Trophoblast cell (in vitro differentiated cells and primary cell): ENCODE results near the gene IL1RAPL2.

ENCODE experiments used
- DNase-seq, 2 donors: peaks; one replicate each; pipeline ENCODE4 v3.0.0-alpha.2; 2016
- H2AFZ ChIP-seq: 2 replicates; pipeline ENCODE4 v1.6.1; 2013; ENCODE audit warnings: low read length, moderate library complexity, mild to moderate bottlenecking; ENCODE audit not compliant: insufficient read depth, poor library complexity
- H2AK5ac ChIP-seq: 2 replicates; pipeline ENCODE4 v1.6.1; 2013; ENCODE audit warnings: mild to moderate bottlenecking, low read length
- H2BK120ac ChIP-seq: 2 replicates; pipeline ENCODE4 v1.6.1; 2013; ENCODE audit warnings: low read length, mild to moderate bottlenecking, moderate library complexity; ENCODE audit not compliant: insufficient read depth, poor library complexity
- H2BK12ac ChIP-seq: 2 replicates; pipeline ENCODE4 v1.6.1; 2013; ENCODE audit warnings: mild to moderate bottlenecking, low read length, moderate library complexity
- H2BK5ac ChIP-seq: 2 replicates; pipeline ENCODE4 v1.6.1; 2013; ENCODE audit warnings: low read length, low read depth, moderate library complexity, mild to moderate bottlenecking; ENCODE audit not compliant: poor library complexity
- H3K14ac ChIP-seq: 2 replicates; pipeline ENCODE4 v1.6.1; 2013; ENCODE audit warnings: mild to moderate bottlenecking, low read length
- H3K18ac ChIP-seq: 2 replicates; pipeline ENCODE4 v1.6.1; 2013; ENCODE audit warnings: mild to moderate bottlenecking, low read length
- H3K23ac ChIP-seq: 2 replicates; pipeline ENCODE4 v1.6.1; 2013; ENCODE audit warnings: low read length
- H3K27ac ChIP-seq: 2 replicates; pipeline ENCODE4 v1.5.1; 2013; ENCODE audit warnings: low read depth, mild to moderate bottlenecking, inconsistent platforms, low read length, moderate library complexity
- H3K27me3 ChIP-seq: 2 replicates; pipeline ENCODE4 v1.6.1; 2013; ENCODE audit warnings: inconsistent platforms, mild to moderate bottlenecking, low read length, moderate library complexity; ENCODE audit not compliant: insufficient read depth
- H3K36me3 ChIP-seq, 2 experiments: 1 replicate in 1 of 2; 2 replicates in 1 of 2; pipeline ENCODE4 v1.6.1; 2013; ENCODE audit warnings: low read length in 2 of 2, mild to moderate bottlenecking in 2 of 2, moderate library complexity in 1 of 2; ENCODE audit not compliant: insufficient read depth in 2 of 2, control insufficient read depth in 1 of 2
- H3K4ac ChIP-seq: 2 replicates; pipeline ENCODE4 v1.6.1; 2013; ENCODE audit warnings: low read depth, mild to moderate bottlenecking, low read length, moderate library complexity
- H3K4me1 ChIP-seq, 2 experiments: 1 replicate in 1 of 2; 2 replicates in 1 of 2; pipeline ENCODE4 v1.6.1; 2013; ENCODE audit warnings: low read length in 2 of 2, mild to moderate bottlenecking in 2 of 2, moderate library complexity in 1 of 2; ENCODE audit not compliant: insufficient read depth in 2 of 2, control insufficient read depth in 1 of 2
- H3K4me2 ChIP-seq: 2 replicates; pipeline ENCODE4 v1.6.1; 2013; ENCODE audit warnings: inconsistent platforms, mild to moderate bottlenecking, low read length, moderate library complexity
- H3K4me3 ChIP-seq: 2 replicates; pipeline ENCODE4 v1.5.1; 2013; ENCODE audit warnings: mild to moderate bottlenecking, low read depth, low read length, inconsistent platforms
- H3K79me1 ChIP-seq: one replicate; pipeline ENCODE4 v1.6.1; 2013; ENCODE audit warnings: low read length
- H3K79me2 ChIP-seq: 2 replicates; pipeline ENCODE4 v1.6.1; 2013; ENCODE audit warnings: low read length, mild to moderate bottlenecking; ENCODE audit not compliant: control insufficient read depth, insufficient read depth, poor library complexity
- H3K9ac ChIP-seq: 2 replicates; pipeline ENCODE4 v1.6.1; 2013; ENCODE audit warnings: mild to moderate bottlenecking, low read length
- H3K9me3 ChIP-seq: 2 replicates; pipeline ENCODE4 v1.6.1; 2013; ENCODE audit warnings: low read depth, mild to moderate bottlenecking, control low read depth, inconsistent platforms, low read length; ENCODE audit not compliant: insufficient read depth
- H4K12ac ChIP-seq: 2 replicates; pipeline ENCODE4 v1.6.1; 2013; ENCODE audit warnings: low read depth, mild to moderate bottlenecking, low read length, moderate library complexity
- H4K8ac ChIP-seq: 2 replicates; pipeline ENCODE4 v1.6.1; 2013; ENCODE audit warnings: low read depth, mild to moderate bottlenecking, low read length, moderate library complexity
- H4K91ac ChIP-seq: one replicate; pipeline ENCODE4 v1.6.1; 2013; ENCODE audit warnings: low read depth, mild to moderate bottlenecking, low read length, moderate library complexity
- WGBS: extraction: QIAGEN DNeasy Blood & Tissue Kit; methylation state at CpG from one replicate; pipeline ENCODE4 v1.1.7; 2013; ENCODE audit warnings: missing lambda C conversion rate; ENCODE audit not compliant: insufficient read length, insufficient coverage; ENCODE audit errors: extremely low coverage; 5-methylcytosine and 5-hydroxymethylcytosine counted together

Gene IL1RAPL2

DNA sequence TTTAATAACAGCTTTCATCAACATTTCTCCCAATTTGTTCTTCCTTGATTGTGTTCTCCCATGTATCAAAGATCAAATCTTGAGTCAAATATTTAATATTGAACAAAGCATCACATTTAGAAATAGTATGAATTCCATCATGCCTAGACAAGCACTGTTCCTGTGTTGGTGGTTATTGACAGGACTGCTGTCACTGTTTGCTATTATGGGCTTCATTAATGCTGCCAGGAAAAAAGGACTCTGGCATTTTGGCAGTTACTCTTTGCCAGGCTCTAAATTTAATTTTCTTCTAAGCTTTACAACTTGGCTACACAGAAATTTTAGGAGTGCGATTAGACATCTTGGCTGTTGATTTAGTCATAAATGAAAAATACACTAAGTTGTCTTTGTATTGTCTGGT lies 960.4 kb downstream of the IL1RAPL2 start:
- no peaks in the 10 kb centered on the region for H3K79me2 ChIP-seq
- H4K8ac ChIP-seq: no peak overlapping the region

DNA sequence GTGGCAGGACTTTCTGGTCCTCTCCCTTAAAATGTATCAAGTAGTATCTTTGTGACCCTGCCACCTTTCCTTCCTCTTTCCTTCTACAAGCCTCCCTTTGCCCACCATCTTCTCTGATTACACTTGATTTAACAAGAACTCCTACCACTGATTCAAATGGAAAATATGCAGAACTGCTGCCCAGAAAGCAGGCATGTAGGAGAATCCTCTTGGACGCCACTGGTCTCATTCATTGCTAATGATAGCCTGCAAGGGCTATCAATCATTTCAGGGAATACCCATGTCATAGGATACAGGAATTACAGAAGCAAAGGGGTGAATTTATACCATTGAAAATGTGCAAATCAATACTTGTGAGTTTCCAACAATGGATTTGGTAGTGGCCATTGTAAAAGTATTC lies 961.8 kb downstream of the IL1RAPL2 start:
- H3K4me1 ChIP-seq: no peaks in the 10 kb centered on the region
- H3K27ac ChIP-seq: no peak overlapping the region
- no peak overlapping the region for H3K4me3 ChIP-seq
- H2AFZ ChIP-seq: no peak overlapping the region
- no peaks in the 10 kb centered on the region for H3K36me3 ChIP-seq
- WGBS: no CpG with 5 or more reads among the region's 1 CpG
- H3K79me1 ChIP-seq: no peaks in the 10 kb centered on the region
- no peak overlapping the region for H3K4ac ChIP-seq
- H3K4me2 ChIP-seq: no peak overlapping the region
- no peak overlapping the region for H2BK12ac ChIP-seq
- no peak overlapping the region for H4K12ac ChIP-seq
- no peak overlapping the region for H4K8ac ChIP-seq
- no peak overlapping the region for H3K23ac ChIP-seq
- H3K18ac ChIP-seq: no peak overlapping the region
- DNase-seq: no peak
- H3K14ac ChIP-seq: no peak overlapping the region
- no peak overlapping the region for H3K9ac ChIP-seq
- no peaks in the 10 kb centered on the region for H3K79me2 ChIP-seq
- no peak overlapping the region for H2BK120ac ChIP-seq
- no peaks in the 10 kb centered on the region for H3K9me3 ChIP-seq
- no peaks in the 10 kb centered on the region for H3K27me3 ChIP-seq
- no peak overlapping the region for H4K91ac ChIP-seq
- no peak overlapping the region for H2AK5ac ChIP-seq
- H2BK5ac ChIP-seq: no peak overlapping the region

More for the DNA sequence above, 960.4 kb downstream of the IL1RAPL2 start:
- Histone ChIP-seq H4K91ac (no peak overlapping the region), H2AFZ (no peak overlapping the region), H3K18ac (no peak overlapping the region), H2BK12ac (no peak overlapping the region), H3K4me1 (no peaks in the 10 kb centered on the region), H3K4me2 (no peak overlapping the region), H3K4me3 (no peak overlapping the region), H3K4ac (no peak overlapping the region), H2AK5ac (no peak overlapping the region), H2BK5ac (no peak overlapping the region), H3K23ac (no peak overlapping the region), H3K9ac (no peak overlapping the region), H3K79me1 (no peaks in the 10 kb centered on the region), H2BK120ac (no peak overlapping the region), H3K27ac (no peak overlapping the region), H3K36me3 (no peaks in the 10 kb centered on the region), H3K14ac (no peak overlapping the region), H3K9me3 (no peaks in the 10 kb centered on the region), H3K27me3 (no peaks in the 10 kb centered on the region), H4K12ac (no peak overlapping the region)
- WGBS: no CpG with 5 or more reads among the region's 1 CpG
- no peak for DNase-seq

DNA sequence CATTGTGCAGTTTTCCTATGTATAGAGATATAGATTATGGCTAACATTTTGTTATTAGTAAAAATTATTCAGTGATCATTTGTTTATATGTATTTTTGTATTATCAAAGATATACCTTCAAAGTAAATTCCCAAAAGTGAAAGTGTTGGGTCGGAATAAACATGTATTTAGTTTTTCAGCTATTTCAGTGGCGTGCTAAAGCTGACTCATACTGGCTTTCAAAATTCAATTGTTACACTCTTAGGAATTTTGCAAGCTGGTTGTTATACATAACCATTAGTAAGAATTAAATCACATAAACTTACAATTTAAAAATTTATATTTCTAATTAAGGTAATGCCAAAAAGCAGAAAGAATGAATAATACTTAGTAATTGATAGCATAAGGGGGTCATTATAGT lies 968.0 kb downstream of the IL1RAPL2 start:
- Histone ChIP-seq H2AFZ (no peak overlapping the region), H3K14ac (no peak overlapping the region), H2AK5ac (no peak overlapping the region), H2BK120ac (no peak overlapping the region), H3K9me3 (no peaks in the 10 kb centered on the region), H3K4me3 (no peak overlapping the region), H3K4me1 (no peaks in the 10 kb centered on the region), H3K27ac (no peak overlapping the region), H3K9ac (no peak overlapping the region), H3K4me2 (no peak overlapping the region), H3K23ac (no peak overlapping the region), H3K36me3 (no peaks in the 10 kb centered on the region), H3K79me2 (no peaks in the 10 kb centered on the region), H4K12ac (no peak overlapping the region), H3K79me1 (no peaks in the 10 kb centered on the region), H4K91ac (no peak overlapping the region), H2BK5ac (no peak overlapping the region), H2BK12ac (no peak overlapping the region), H4K8ac (no peak overlapping the region), H3K4ac (no peak overlapping the region), H3K18ac (no peak overlapping the region), H3K27me3 (no peaks in the 10 kb centered on the region)
- DNase-seq: peak in 1 of 2 donors; percentile 2
- WGBS: no CpG with 5 or more reads among the region's 2 CpGs

DNA sequence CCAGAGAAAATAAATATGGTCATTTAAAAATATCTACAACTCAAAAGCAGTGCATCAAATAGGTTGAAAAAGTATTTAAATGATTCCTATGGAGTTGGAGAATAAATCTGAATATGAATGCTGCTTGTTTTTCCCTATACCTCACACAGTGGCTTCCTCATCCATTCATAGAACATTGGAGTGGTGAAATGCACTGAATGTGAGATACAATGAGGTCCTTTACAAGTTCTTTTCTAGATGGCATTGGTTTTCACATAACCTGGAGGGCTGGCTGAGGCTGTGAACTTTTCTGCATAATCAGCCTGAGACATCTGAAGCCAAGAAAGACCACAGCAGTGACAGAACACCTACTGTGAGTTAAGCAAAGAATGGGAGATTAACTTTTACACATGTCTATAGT lies 977.3 kb downstream of the IL1RAPL2 start:
- no peak overlapping the region for H3K9ac ChIP-seq
- H3K79me2 ChIP-seq: no peaks in the 10 kb centered on the region
- no peaks in the 10 kb centered on the region for H3K4me1 ChIP-seq
- H3K23ac ChIP-seq: no peak overlapping the region
- H3K27me3 ChIP-seq: no peaks in the 10 kb centered on the region
- no peaks in the 10 kb centered on the region for H3K79me1 ChIP-seq
- H2BK120ac ChIP-seq: no peak overlapping the region
- no peak overlapping the region for H2BK12ac ChIP-seq
- no peak overlapping the region for H3K27ac ChIP-seq
- H3K36me3 ChIP-seq: no peaks in the 10 kb centered on the region
- DNase-seq: no peak
- H2AFZ ChIP-seq: no peak overlapping the region
- H3K4me3 ChIP-seq: no peak overlapping the region
- no peak overlapping the region for H3K4me2 ChIP-seq
- no peak overlapping the region for H3K14ac ChIP-seq
- no peaks in the 10 kb centered on the region for H3K9me3 ChIP-seq
- no peak overlapping the region for H4K8ac ChIP-seq
- H4K12ac ChIP-seq: no peak overlapping the region
- H3K4ac ChIP-seq: no peak overlapping the region
- H3K18ac ChIP-seq: no peak overlapping the region
- H2AK5ac ChIP-seq: no peak overlapping the region
- H4K91ac ChIP-seq: no peak overlapping the region
- no peak overlapping the region for H2BK5ac ChIP-seq
